Gastroesophageal sphincter (tissue), 3 donors: Measurements from ENCODE around the gene ARSJ.

ENCODE experiments used
- EP300 ChIP-seq: sonication (generic); formaldehyde crosslinking; IDR thresholded peaks from one replicate; pipeline ENCODE4 v1.6.1; 2017; ENCODE audit warnings: antibody characterized with exemption, mild to moderate bottlenecking
- POLR2A ChIP-seq, 2 donors: fragments of 450-650 bp; IDR thresholded peaks; one replicate each; pipeline ENCODE4 v1.6.1; 2017; ENCODE audit warnings: antibody characterized with exemption in 2 of 2, mild to moderate bottlenecking in 2 of 2, moderate library complexity in 1 of 2
- TF ChIP-seq, protein P1 (sequence below), 4 experiments: fragments of 200-600 bp in 2 of 4; fragments of 450-650 bp in 2 of 4; sonication (generic) in 1 of 4; IDR thresholded peaks; one replicate each; pipeline ENCODE4 v1.5.1; 2017 to 2019; ENCODE audit warnings: antibody characterized with exemption in 4 of 4, mild to moderate bottlenecking in 2 of 4, moderate library complexity in 2 of 4

DNA sequence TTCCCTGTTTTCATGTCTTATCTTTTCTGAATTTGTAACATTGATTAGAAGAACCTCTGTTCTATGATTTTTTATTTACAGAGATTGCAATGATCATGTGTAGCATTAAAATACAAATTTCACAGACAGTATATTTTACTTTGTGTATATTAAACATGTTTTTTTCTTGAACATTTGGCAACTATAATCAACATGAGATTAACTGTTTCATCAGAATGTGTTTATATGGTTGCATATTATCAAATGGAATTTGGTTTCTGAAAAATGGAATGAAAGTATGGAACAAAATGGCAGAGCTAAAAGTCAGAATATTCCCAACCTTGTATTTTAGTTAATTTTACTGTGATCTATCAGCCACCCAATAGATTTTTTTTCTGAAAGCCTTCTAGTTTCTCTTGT, 19.9 kb downstream of the ARSJ start:
- TF ChIP-seq, protein P1, sequence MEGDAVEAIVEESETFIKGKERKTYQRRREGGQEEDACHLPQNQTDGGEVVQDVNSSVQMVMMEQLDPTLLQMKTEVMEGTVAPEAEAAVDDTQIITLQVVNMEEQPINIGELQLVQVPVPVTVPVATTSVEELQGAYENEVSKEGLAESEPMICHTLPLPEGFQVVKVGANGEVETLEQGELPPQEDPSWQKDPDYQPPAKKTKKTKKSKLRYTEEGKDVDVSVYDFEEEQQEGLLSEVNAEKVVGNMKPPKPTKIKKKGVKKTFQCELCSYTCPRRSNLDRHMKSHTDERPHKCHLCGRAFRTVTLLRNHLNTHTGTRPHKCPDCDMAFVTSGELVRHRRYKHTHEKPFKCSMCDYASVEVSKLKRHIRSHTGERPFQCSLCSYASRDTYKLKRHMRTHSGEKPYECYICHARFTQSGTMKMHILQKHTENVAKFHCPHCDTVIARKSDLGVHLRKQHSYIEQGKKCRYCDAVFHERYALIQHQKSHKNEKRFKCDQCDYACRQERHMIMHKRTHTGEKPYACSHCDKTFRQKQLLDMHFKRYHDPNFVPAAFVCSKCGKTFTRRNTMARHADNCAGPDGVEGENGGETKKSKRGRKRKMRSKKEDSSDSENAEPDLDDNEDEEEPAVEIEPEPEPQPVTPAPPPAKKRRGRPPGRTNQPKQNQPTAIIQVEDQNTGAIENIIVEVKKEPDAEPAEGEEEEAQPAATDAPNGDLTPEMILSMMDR (IDR thresholded peaks at IDR 0.05) = no peak
- no peak for TF ChIP-seq EP300
- TF ChIP-seq POLR2A (IDR thresholded peaks at IDR 0.05) = no peak
